Measurements from ENCODE around the gene CCDC142.
"Not testable (repeated sequence)": the region's sequence is repeated elsewhere in the genome, so short reads cannot be mapped to it uniquely, and the experiment has no call there.

Gene CCDC142

GRCh38 chr2:74450570-74451190 is 32.1 kb downstream of the CCDC142 start:
- no peak for TF ChIP-seq CTCF (IDR thresholded peaks at IDR 0.05; ENCODE audit: unreplicated experiment in 3 of 3)
- Mint-ChIP-seq H3K4me3 (no peak overlapping the region), H3K4me1 (peaks cover 14% of the 10 kb centered on the region), H3K36me3 (ENCODE audit: low read depth) (no peaks in the 10 kb centered on the region), H3K27me3 (ENCODE audit: low read depth) (no peaks in the 10 kb centered on the region), H3K27ac (no peak overlapping the region), H3K9me3 (no peaks in the 10 kb centered on the region)

GRCh38 chr2:74448771-74449170 is 34.0 kb downstream of the CCDC142 start:
- H3K4me1 Mint-ChIP-seq, result peaks cover 9% of the 10 kb centered on the region
- TF ChIP-seq CTCF (IDR thresholded peaks at IDR 0.05; ENCODE audit: unreplicated experiment in 3 of 3), result no peak
- no peak overlapping the region for H3K4me3 Mint-ChIP-seq
- H3K27me3 Mint-ChIP-seq (ENCODE audit: low read depth), result no peaks in the 10 kb centered on the region
- no peaks in the 10 kb centered on the region for H3K9me3 Mint-ChIP-seq
- no peak overlapping the region for H3K27ac Mint-ChIP-seq
- H3K36me3 Mint-ChIP-seq (ENCODE audit: low read depth), result no peaks in the 10 kb centered on the region

GRCh38 chr2:74447230-74447999 is 35.4 kb downstream of the CCDC142 start:
- peak overlapping the region in 1 of 3 experiments; percentile 12 for H3K4me3 Mint-ChIP-seq
- H3K27me3 Mint-ChIP-seq (ENCODE audit: low read depth), result no peaks in the 10 kb centered on the region
- no peak for TF ChIP-seq CTCF (IDR thresholded peaks at IDR 0.05; ENCODE audit: unreplicated experiment in 3 of 3)
- no peaks in the 10 kb centered on the region for H3K36me3 Mint-ChIP-seq (ENCODE audit: low read depth)
- peak overlapping the region; percentile 18 to 21 (median 20) for H3K27ac Mint-ChIP-seq
- H3K9me3 Mint-ChIP-seq, result no peaks in the 10 kb centered on the region
- peaks cover 10% of the 10 kb centered on the region for H3K4me1 Mint-ChIP-seq

GRCh38 chr2:74444498-74445318 is 38.1 kb downstream of the CCDC142 start:
- H3K27ac Mint-ChIP-seq, result peak overlapping the region; percentile 92 to 93 (median 93)
- H3K4me1 Mint-ChIP-seq, result peaks cover 15% of the 10 kb centered on the region
- peak overlapping the region in 1 of 3 experiments; percentile 78 for H3K4me3 Mint-ChIP-seq
- TF ChIP-seq CTCF (IDR thresholded peaks at IDR 0.05; ENCODE audit: unreplicated experiment in 3 of 3), result no peak
- no peaks in the 10 kb centered on the region for H3K9me3 Mint-ChIP-seq
- H3K27me3 Mint-ChIP-seq (ENCODE audit: low read depth), result peaks cover 7% of the 10 kb centered on the region
- H3K36me3 Mint-ChIP-seq (ENCODE audit: low read depth), result no peaks in the 10 kb centered on the region

GRCh38 chr2:74442483-74443297 is 40.1 kb downstream of the CCDC142 start:
- not testable (repeated sequence) for H3K27me3 Mint-ChIP-seq (ENCODE audit: low read depth)

More at GRCh38 chr2:74442483-74443297, 40.1 kb downstream of the CCDC142 start:
- peaks cover 35% of the 10 kb centered on the region for H3K4me1 Mint-ChIP-seq
- H3K4me3 Mint-ChIP-seq, result peak overlapping the region; percentile 96 to 98 (median 98)
- H3K36me3 Mint-ChIP-seq (ENCODE audit: low read depth), result peaks cover 13% of the 10 kb centered on the region
- not testable (repeated sequence) for H3K9me3 Mint-ChIP-seq
- H3K27ac Mint-ChIP-seq, result peak overlapping the region; percentile 99 to 100 (median 99)
